ENCODE data around the gene NKX2-3.

The NKX2-3 gene

GRCh38 chr10:99535764-99536337 lies 3.1 kb downstream of the NKX2-3 start:
- DNase-seq (ENCODE audit: insufficient read length) (no peak), FAIRE-seq (no peak)
- no peak for TF ChIP-seq POLR2AphosphoS5 (IDR thresholded peaks at IDR 0.05; ENCODE audit: low read depth, low read length)
- no peak for TF ChIP-seq TAF1 (IDR thresholded peaks at IDR 0.05; ENCODE audit: borderline replicate concordance, low read depth, low read length)
- TF ChIP-seq POLR2A (IDR thresholded peaks at IDR 0.05; ENCODE audit: low read depth, low read length) = no peak

- no peak for DNase-seq (ENCODE audit: insufficient read length)
- no peak for FAIRE-seq
- no peak for TF ChIP-seq TAF1 (IDR thresholded peaks at IDR 0.05; ENCODE audit: borderline replicate concordance, low read depth, low read length)
- no peak for TF ChIP-seq POLR2A (IDR thresholded peaks at IDR 0.05; ENCODE audit: low read depth, low read length)
- TF ChIP-seq POLR2AphosphoS5 (IDR thresholded peaks at IDR 0.05; ENCODE audit: low read depth, low read length) = no peak
Observed at GRCh38 chr10:99536338-99537085, 3.8 kb downstream of the NKX2-3 start.

GRCh38 chr10:99537086-99537988 lies 4.6 kb downstream of the NKX2-3 start:
- TF ChIP-seq POLR2A (IDR thresholded peaks at IDR 0.05; ENCODE audit: low read depth, low read length) = no peak
- no peak for TF ChIP-seq TAF1 (IDR thresholded peaks at IDR 0.05; ENCODE audit: borderline replicate concordance, low read depth, low read length)
- TF ChIP-seq POLR2AphosphoS5 (IDR thresholded peaks at IDR 0.05; ENCODE audit: low read depth, low read length) = no peak
- DNase-seq (ENCODE audit: insufficient read length) (no peak), FAIRE-seq (no peak)

DNA sequence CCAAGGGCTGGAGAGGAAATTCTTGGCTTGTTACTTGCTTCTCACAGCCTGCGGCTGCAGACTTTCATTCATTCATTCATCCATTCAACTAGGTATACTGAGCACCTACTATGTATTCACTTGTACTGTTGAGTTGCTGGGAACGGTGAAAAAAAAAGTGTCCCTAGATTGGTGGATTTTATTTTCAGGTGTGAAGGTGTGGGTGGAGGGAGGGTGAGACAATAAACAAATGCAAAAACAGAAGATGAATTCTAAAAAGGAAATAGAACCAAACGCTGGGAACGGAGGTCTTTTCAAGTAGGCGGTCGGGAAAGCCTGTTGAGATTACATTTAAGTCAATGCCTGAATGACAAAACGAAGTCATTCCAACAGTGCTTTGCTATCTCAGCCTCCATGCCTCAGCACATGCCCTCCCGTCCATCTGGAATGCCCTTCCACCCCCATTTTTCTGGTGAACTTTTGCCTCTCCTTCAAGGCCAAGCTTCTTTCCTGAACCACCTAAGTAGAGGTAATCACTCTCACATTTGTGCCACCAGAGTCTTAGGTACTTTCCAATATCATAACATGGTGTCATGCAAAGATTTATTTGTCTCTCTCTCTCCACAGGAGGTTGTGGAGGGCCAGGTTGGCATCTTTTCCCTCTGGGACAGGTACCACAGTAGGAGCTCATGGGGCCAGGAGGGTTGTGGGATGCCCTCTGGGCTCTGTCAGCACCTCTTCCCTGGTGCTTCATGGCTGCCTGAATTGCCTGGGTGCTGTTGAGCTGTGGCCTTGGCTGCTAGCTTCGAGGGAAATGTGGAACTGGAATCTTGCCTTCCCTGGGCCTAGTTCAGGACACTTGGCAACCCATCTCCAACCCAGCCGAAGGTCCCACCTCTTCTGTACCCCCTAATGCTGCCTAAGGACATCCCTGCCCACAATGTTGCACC lies 5.5 kb downstream of the NKX2-3 start:
- FAIRE-seq (no peak), DNase-seq (ENCODE audit: insufficient read length) (no peak)
- no peak for TF ChIP-seq TAF1 (IDR thresholded peaks at IDR 0.05; ENCODE audit: borderline replicate concordance, low read depth, low read length)
- no peak for TF ChIP-seq POLR2A (IDR thresholded peaks at IDR 0.05; ENCODE audit: low read depth, low read length)
- TF ChIP-seq POLR2AphosphoS5 (IDR thresholded peaks at IDR 0.05; ENCODE audit: low read depth, low read length) = no peak

GRCh38 chr10:99539120-99539519 lies 6.4 kb downstream of the NKX2-3 start:
- no peak for TF ChIP-seq POLR2AphosphoS5 (IDR thresholded peaks at IDR 0.05; ENCODE audit: low read depth, low read length)
- TF ChIP-seq TAF1 (IDR thresholded peaks at IDR 0.05; ENCODE audit: borderline replicate concordance, low read depth, low read length) = no peak
- no peak for TF ChIP-seq POLR2A (IDR thresholded peaks at IDR 0.05; ENCODE audit: low read depth, low read length)
- DNase-seq (ENCODE audit: insufficient read length) (no peak), FAIRE-seq (no peak)

DNA sequence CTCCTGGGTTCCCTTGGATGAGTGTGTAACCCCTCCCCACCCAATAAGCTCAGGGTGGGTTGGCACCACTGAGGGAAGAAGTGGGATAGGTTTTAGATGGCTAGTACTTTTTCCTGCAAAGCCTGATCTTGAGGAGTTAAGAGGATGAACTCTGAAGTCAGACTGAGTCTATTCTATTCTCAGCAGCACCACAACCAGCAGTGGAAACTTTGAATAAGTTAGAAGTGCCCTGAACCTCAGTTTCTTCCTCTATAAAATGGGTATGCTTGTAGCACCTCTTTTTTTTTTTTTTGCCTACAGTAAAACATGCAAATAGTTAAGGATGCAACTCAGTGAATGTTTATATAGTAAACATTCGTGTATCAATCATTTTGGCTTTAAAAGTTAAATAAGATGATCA lies 7.1 kb downstream of the NKX2-3 start:
- FAIRE-seq = no peak
- TF ChIP-seq TAF1 (IDR thresholded peaks at IDR 0.05; ENCODE audit: borderline replicate concordance, low read depth, low read length) (no peak), POLR2AphosphoS5 (IDR thresholded peaks at IDR 0.05; ENCODE audit: low read depth, low read length) (no peak), POLR2A (IDR thresholded peaks at IDR 0.05; ENCODE audit: low read depth, low read length) (no peak)
- DNase-seq (ENCODE audit: insufficient read length) = no peak

DNA sequence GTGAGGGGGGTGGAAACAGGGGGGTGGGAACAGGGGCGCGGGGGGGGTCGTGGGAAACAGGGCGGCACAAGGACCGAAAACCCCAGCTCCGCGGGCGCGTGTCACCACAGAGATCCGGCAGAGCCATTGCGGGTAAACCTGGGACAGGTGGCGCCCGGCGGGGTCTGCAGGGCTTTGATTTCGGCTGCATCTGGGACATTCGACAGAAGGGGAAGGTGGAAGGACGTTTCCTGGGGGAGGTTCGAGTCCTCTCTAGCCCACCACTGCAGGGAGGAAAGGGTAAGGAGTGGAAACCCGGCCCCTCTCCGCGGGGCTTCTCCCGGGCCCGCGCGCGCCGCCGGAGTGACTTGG lies 7.5 kb downstream of the NKX2-3 start:
- TF ChIP-seq POLR2AphosphoS5 (IDR thresholded peaks at IDR 0.05; ENCODE audit: low read depth, low read length) = no peak
- TF ChIP-seq POLR2A (IDR thresholded peaks at IDR 0.05; ENCODE audit: low read depth, low read length) = no peak
- no peak for TF ChIP-seq TAF1 (IDR thresholded peaks at IDR 0.05; ENCODE audit: borderline replicate concordance, low read depth, low read length)
- no peak for FAIRE-seq
- no peak for DNase-seq (ENCODE audit: insufficient read length)

DNA sequence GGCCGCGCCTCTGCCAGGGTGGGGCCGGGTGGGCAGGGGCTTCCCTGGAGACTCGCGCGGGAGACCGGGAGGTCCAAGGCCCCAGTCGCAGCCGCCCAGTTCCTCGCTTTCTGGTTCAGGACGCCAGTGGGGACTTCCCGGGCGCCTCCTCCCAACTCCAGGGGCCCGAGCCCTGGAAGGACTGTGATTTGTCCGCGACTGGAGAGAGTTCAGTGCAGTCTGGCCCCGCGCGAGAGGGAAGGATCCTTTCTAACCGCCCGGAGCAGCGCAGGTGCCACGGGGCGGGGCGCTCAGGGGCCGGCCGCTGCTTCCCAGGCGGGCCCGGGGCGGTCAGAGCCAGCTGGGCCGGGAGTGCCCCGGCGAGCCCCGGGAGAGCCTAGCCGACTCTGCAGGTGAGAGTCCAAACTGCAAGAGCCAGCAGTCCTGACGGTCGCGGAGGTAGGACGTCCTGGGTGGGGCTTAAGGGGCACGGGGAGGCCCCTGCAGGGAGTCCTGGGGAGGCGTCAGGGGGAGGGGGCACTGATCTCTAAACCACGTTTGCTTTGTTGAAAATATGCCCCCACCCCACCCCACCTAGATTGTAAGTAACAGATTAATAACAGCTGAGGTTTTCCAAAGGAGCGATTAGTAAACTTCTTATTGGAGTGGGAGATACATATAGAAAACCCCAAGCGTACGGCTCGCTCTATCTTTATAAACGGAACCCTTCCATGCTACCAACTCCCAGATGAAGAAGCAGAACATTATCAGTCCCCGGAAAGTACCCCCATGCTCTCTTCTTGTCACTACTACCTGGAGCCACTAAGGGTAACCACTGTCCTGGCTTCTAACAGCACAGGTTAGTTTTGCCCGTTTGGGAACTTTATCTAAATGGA lies 8.2 kb downstream of the NKX2-3 start:
- no peak for TF ChIP-seq POLR2AphosphoS5 (IDR thresholded peaks at IDR 0.05; ENCODE audit: low read depth, low read length)
- no peak for TF ChIP-seq POLR2A (IDR thresholded peaks at IDR 0.05; ENCODE audit: low read depth, low read length)
- no peak for TF ChIP-seq TAF1 (IDR thresholded peaks at IDR 0.05; ENCODE audit: borderline replicate concordance, low read depth, low read length)
- DNase-seq (ENCODE audit: insufficient read length) (no peak), FAIRE-seq (no peak)

- TF ChIP-seq POLR2A (IDR thresholded peaks at IDR 0.05; ENCODE audit: low read depth, low read length) (no peak), TAF1 (IDR thresholded peaks at IDR 0.05; ENCODE audit: borderline replicate concordance, low read depth, low read length) (no peak), POLR2AphosphoS5 (IDR thresholded peaks at IDR 0.05; ENCODE audit: low read depth, low read length) (no peak)
- DNase-seq (ENCODE audit: insufficient read length) = no peak
- no peak for FAIRE-seq
Observed at GRCh38 chr10:99544322-99544721, 11.6 kb downstream of the NKX2-3 start.

DNA sequence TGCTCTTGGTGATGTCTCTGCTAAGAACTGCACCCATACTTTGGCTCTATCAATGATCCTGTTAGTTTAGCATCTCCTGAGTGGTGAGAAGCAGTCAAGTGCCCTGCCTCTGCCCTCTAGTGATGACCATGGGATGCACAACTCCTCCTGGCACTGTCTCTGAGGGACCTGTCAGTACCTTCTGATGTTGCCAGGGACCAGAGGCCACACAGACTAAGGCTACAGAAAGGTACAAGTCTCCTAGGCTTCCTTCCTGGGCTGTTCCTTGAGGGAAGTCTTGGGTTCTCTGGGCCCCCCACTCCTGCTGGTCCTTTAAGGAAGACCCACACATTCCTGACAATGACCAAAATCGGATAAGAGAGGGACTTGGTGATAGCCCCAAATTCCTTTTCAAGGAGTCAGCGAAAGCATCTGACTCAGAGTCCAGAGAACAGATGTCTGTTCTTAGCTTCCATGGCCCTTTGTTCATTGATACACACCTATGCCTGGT lies 15.3 kb downstream of the NKX2-3 start:
- TF ChIP-seq TAF1 (IDR thresholded peaks at IDR 0.05; ENCODE audit: borderline replicate concordance, low read depth, low read length) (no peak), POLR2AphosphoS5 (IDR thresholded peaks at IDR 0.05; ENCODE audit: low read depth, low read length) (no peak), POLR2A (IDR thresholded peaks at IDR 0.05; ENCODE audit: low read depth, low read length) (no peak)
- DNase-seq (ENCODE audit: insufficient read length) (no peak), FAIRE-seq (no peak)

All from GM12892 (cell line).